GM12892 (cell line): ENCODE data around the gene CCDC192.
A peak's percentile ranks its signal among the peaks of the same experiment; 100 is the strongest.

ENCODE experiments used
- DNase-seq: peaks from one replicate; pipeline ENCODE4 v3.0.0; 2011; ENCODE audit not compliant: insufficient read length
- FAIRE-seq: peaks from 2 replicates; lab custom pipeline; 2011; peaks lifted over from hg19 to GRCh38; lab: Jason Lieb, UNC
- POLR2A ChIP-seq: IDR thresholded peaks from 2 replicates; pipeline ENCODE4 v1.6.1; 2011; ENCODE audit warnings: low read depth, low read length, control low read depth
- POLR2AphosphoS5 ChIP-seq: IDR thresholded peaks from 2 replicates; pipeline ENCODE4 v1.6.1; 2011; ENCODE audit warnings: low read depth, low read length, control low read depth
- TAF1 ChIP-seq: IDR thresholded peaks from 2 replicates; pipeline ENCODE4 v1.6.1; 2011; ENCODE audit warnings: low read depth, mild to moderate bottlenecking, control low read depth, low read length, borderline replicate concordance

Gene CCDC192

GRCh38 chr5:127933348-127933747 lies 230.2 kb downstream of the CCDC192 start:
- no peak for FAIRE-seq
- DNase-seq = no peak
- TF ChIP-seq TAF1 = no peak
- TF ChIP-seq POLR2AphosphoS5 = no peak
- no peak for TF ChIP-seq POLR2A

GRCh38 chr5:127934791-127935256 lies 231.6 kb downstream of the CCDC192 start:
- DNase-seq (no peak), FAIRE-seq (no peak)
- no peak for TF ChIP-seq POLR2AphosphoS5
- no peak for TF ChIP-seq TAF1
- TF ChIP-seq POLR2A = no peak

GRCh38 chr5:127935398-127935797 lies 232.2 kb downstream of the CCDC192 start:
- DNase-seq = no peak
- peak; percentile 24 for FAIRE-seq
- TF ChIP-seq TAF1 = no peak
- TF ChIP-seq POLR2AphosphoS5 = no peak
- no peak for TF ChIP-seq POLR2A

- FAIRE-seq (no peak), DNase-seq (no peak)
- no peak for TF ChIP-seq TAF1
- TF ChIP-seq POLR2A = no peak
- no peak for TF ChIP-seq POLR2AphosphoS5
Measured at GRCh38 chr5:127936439-127936972, 233.3 kb downstream of the CCDC192 start.

GRCh38 chr5:127938746-127939145 lies 235.6 kb downstream of the CCDC192 start:
- FAIRE-seq (no peak), DNase-seq (no peak)
- TF ChIP-seq TAF1 (no peak), POLR2A (no peak), POLR2AphosphoS5 (no peak)

GRCh38 chr5:127940854-127941253 lies 237.7 kb downstream of the CCDC192 start:
- no peak for FAIRE-seq
- DNase-seq = no peak
- TF ChIP-seq POLR2AphosphoS5 = no peak
- no peak for TF ChIP-seq TAF1
- TF ChIP-seq POLR2A = no peak

- no peak for DNase-seq
- FAIRE-seq = no peak
- TF ChIP-seq TAF1 (no peak), POLR2A (no peak), POLR2AphosphoS5 (no peak)
Measured at GRCh38 chr5:127941646-127942045, 238.5 kb downstream of the CCDC192 start.

GRCh38 chr5:127942246-127943060 lies 239.3 kb downstream of the CCDC192 start:
- DNase-seq (no peak), FAIRE-seq (peak; percentile 64)
- TF ChIP-seq POLR2A (no peak), TAF1 (no peak), POLR2AphosphoS5 (no peak)

- no peak for DNase-seq
- FAIRE-seq = no peak
- no peak for TF ChIP-seq POLR2A
- TF ChIP-seq TAF1 = no peak
- no peak for TF ChIP-seq POLR2AphosphoS5
Measured at GRCh38 chr5:127943061-127943371, 239.8 kb downstream of the CCDC192 start.

GRCh38 chr5:127944125-127944524 lies 240.9 kb downstream of the CCDC192 start:
- FAIRE-seq (no peak), DNase-seq (no peak)
- no peak for TF ChIP-seq POLR2A
- no peak for TF ChIP-seq TAF1
- no peak for TF ChIP-seq POLR2AphosphoS5

GRCh38 chr5:127947941-127948340 lies 244.8 kb downstream of the CCDC192 start:
- TF ChIP-seq POLR2AphosphoS5 (no peak), TAF1 (no peak), POLR2A (no peak)
- FAIRE-seq (no peak), DNase-seq (no peak)

- FAIRE-seq (no peak), DNase-seq (no peak)
- TF ChIP-seq POLR2A = no peak
Measured at GRCh38 chr5:127950707-127951391, 247.7 kb downstream of the CCDC192 start.
